K562 (cell line): Measurements from ENCODE around the gene NPY4R.
"Not testable (repeated sequence)": the region's sequence is repeated elsewhere in the genome, so short reads cannot be mapped to it uniquely, and the experiment has no call there.

Experiments
- KAT8 ChIP-seq: fragments of 450-650 bp; IDR thresholded peaks from 2 replicates; pipeline ENCODE4 v1.6.1; 2016; ENCODE audit warnings: low read depth, mild to moderate bottlenecking
- TF ChIP-seq, protein P1 (sequence below), 3 experiments: IDR thresholded peaks in 2 of 3; conservative IDR thresholded peaks in 1 of 3; 2 replicates each; pipeline ENCODE4 v1.5.1; 2011 to 2012; ENCODE audit warnings: low read length in 3 of 3, mild to moderate bottlenecking in 3 of 3, control low read depth in 2 of 3, improper control_type of control experiment in 1 of 3, inconsistent platforms in 1 of 3, low read depth in 1 of 3, mixed read lengths in 1 of 3, moderate library complexity in 1 of 3; ENCODE audit not compliant: insufficient read depth in 2 of 3

- TF ChIP-seq, protein P1, sequence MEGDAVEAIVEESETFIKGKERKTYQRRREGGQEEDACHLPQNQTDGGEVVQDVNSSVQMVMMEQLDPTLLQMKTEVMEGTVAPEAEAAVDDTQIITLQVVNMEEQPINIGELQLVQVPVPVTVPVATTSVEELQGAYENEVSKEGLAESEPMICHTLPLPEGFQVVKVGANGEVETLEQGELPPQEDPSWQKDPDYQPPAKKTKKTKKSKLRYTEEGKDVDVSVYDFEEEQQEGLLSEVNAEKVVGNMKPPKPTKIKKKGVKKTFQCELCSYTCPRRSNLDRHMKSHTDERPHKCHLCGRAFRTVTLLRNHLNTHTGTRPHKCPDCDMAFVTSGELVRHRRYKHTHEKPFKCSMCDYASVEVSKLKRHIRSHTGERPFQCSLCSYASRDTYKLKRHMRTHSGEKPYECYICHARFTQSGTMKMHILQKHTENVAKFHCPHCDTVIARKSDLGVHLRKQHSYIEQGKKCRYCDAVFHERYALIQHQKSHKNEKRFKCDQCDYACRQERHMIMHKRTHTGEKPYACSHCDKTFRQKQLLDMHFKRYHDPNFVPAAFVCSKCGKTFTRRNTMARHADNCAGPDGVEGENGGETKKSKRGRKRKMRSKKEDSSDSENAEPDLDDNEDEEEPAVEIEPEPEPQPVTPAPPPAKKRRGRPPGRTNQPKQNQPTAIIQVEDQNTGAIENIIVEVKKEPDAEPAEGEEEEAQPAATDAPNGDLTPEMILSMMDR (IDR thresholded peaks at IDR 0.05 in 2 of 3, conservative IDR thresholded peaks at IDR 0.05 in 1 of 3; ENCODE audit: insufficient read depth in 2 of 3, low read depth in 1 of 3, low read length in 3 of 3): not testable (repeated sequence)
- TF ChIP-seq KAT8: not testable (repeated sequence)
These were observed 50.5 kb downstream of the NPY4R start for GRCh38 chr10:46415291-46415690.
